HS-5 (cell line): Measurements from ENCODE around the gene TUBB6.

Experiments used
- DNase-seq: peaks from one replicate; pipeline ENCODE4 v3.0.0-alpha.2; 2012; ENCODE audit warnings: low read depth

TUBB6 gene

GRCh38 chr18:12338382-12338781 is 30.3 kb downstream of the TUBB6 start:
- no peak for DNase-seq

DNA sequence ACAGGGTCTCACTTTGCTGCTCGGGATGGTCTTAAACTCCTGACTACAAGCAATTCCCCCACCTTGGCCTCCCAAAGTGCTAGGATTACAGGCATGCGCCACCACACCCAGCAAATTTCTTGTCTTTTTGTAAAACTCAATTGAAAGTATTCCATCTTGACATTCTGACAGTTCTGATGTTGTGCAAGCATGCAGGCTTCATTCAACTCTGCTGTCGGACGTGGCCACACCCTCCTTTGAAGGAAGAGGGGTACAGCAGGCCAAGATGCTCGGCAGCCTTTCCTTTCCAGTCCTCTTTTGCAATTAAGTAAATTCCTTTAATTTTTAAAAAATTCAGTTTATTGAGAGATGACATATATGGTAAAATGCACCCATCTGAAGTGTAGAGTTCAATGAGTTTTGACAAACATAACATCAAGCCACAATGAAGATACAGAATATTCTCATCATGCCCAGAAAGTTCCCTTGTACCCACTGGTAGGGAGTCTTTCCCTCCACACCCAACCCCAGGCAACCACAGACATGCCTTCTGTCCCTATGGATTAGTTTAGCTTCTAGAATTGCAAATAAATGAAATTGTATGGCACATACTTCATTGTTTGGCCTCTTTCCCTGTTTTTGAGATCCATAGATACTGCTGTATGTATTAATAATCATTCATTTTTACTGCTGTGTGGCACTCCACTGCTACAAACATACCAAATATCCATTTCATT is 33.1 kb downstream of the TUBB6 start:
- DNase-seq: no peak

GRCh38 chr18:12342661-12343060 is 34.6 kb downstream of the TUBB6 start:
- no peak for DNase-seq

GRCh38 chr18:12345491-12346239 is 37.6 kb downstream of the TUBB6 start:
- no peak for DNase-seq

- no peak for DNase-seq
Measured at GRCh38 chr18:12346240-12346565, 38.2 kb downstream of the TUBB6 start.

- no peak for DNase-seq
Measured at GRCh38 chr18:12347895-12348294, 39.9 kb downstream of the TUBB6 start.

- DNase-seq: no peak
Measured at GRCh38 chr18:12352188-12352587, 44.1 kb downstream of the TUBB6 start.

DNA sequence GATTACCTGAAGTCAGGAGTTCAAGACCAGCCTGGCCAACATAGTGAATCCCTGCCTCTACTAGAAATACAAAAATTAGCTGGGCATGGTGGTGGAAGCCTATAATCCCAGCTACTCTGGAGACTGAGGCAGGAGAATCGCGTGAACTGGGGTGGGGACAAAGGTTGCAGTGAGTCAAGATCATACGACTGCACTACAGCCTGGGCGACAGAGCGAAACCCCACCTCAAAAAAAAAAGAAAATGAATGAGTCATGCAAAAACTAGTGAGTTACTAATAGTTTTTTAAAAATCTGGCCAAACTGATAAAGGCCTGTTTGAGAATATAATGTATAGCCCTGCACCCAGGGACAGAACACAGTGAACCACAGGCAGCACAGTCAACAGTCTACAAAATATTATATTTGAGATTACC is 51.5 kb downstream of the TUBB6 start:
- no peak for DNase-seq

GRCh38 chr18:12361770-12362378 is 53.8 kb downstream of the TUBB6 start:
- no peak for DNase-seq

GRCh38 chr18:12362473-12363174 is 54.6 kb downstream of the TUBB6 start:
- no peak for DNase-seq

- DNase-seq: no peak
Measured at GRCh38 chr18:12366379-12366778, 58.3 kb downstream of the TUBB6 start.

GRCh38 chr18:12366784-12367183 is 58.7 kb downstream of the TUBB6 start:
- DNase-seq: no peak

DNA sequence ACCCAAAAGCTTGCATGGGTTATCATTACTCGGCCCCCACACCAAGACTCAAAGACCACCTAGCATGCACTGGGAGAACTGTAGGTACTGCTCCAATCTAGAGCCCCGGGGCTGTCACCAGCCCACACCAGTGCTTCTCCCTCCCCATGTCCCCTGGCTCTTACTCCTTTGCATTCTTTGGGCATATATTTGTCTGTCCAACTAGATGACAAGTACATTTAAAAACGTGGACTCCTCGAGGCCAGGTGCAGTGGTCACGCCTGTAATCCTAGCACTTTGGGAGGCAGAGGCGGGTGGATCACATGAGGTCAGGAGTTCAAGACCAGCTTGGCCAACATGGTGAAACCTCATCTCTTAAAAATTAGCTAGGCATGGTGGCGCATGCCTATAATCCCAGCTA is 61.2 kb downstream of the TUBB6 start:
- DNase-seq: no peak

GRCh38 chr18:12371590-12371989 is 63.5 kb downstream of the TUBB6 start:
- no peak for DNase-seq

- DNase-seq: no peak
Measured at GRCh38 chr18:12372406-12372805, 64.4 kb downstream of the TUBB6 start.

- DNase-seq: no peak
Measured at GRCh38 chr18:12373116-12373770, 65.2 kb downstream of the TUBB6 start.

DNA sequence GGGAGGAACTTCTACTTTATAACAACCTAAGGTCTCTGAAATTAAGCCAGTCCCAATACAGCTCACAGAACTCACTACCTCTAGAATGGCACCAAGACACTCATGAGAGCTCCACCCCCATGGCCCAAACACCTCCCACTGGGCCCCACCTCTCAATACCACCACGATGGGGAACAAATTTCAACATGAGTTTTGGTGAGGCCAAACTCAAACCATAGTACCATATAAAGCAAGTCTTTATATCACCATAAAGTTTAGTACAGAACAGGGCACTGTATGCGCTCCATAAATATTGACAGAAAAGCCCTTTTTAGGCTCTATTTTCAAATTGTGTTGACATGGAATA is 65.7 kb downstream of the TUBB6 start:
- no peak for DNase-seq

- no peak for DNase-seq
Measured at GRCh38 chr18:12374401-12374800, 66.4 kb downstream of the TUBB6 start.
